ENCODE data around the gene SLC16A14.

Gene SLC16A14

DNA sequence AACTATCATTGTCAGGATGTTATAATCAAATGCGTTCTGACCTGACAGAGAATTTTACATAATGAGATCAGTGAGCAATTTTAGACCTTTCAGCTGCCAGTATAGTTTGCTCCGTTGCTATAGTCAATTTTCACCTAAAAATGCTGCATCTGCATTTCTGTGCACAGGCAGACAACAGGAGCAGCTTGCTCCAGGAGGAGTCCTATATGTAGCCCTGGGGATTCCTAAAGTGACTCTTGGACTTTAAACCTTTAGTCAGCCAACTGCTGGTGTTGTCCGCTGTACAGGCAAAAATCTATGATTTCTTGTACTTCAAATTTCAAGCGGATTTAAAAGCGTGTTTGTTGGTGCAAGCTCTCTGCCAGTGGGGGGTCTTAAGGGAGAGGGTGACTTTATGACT, 25.7 kb downstream of the SLC16A14 start:
- Histone ChIP-seq H3K36me3 (ENCODE audit: control insufficient read depth, insufficient read depth, low read length) (no peaks in the 10 kb centered on the region), H3K9me3 (ENCODE audit: control insufficient read depth, low read length) (no peaks in the 10 kb centered on the region), H3K27me3 (ENCODE audit: control insufficient read depth, insufficient read depth, low read length, poor library complexity, severe bottlenecking) (no peaks in the 10 kb centered on the region), H3K27ac (ENCODE audit: insufficient read depth, low read depth, low read length, poor library complexity, severe bottlenecking) (no peak overlapping the region), H3K4me1 (ENCODE audit: control insufficient read depth, insufficient read depth, low read length) (no peaks in the 10 kb centered on the region), H3K4me3 (ENCODE audit: insufficient read depth, low read depth, low read length) (no peak overlapping the region)
- 75 to 76% methylated on average over 5 of the region's 5 CpGs for WGBS, 2 experiments

DNA sequence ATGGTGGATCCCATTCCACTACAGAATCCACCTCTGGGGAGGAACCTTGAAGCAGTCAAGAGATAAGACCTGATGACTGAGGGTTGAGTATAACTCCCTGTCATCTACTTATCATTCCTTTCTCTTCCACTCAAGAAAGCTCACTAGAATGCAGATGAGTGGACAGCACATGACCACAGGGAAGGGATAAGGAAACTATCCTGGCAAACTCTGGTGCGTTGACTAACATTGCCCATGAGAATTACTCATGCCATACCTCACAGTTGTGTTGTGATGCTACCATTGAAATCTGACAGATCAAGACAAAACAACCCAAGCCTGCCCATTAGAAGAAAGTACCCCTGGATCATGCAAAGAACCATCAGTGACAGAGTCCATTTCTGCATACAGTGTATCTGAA, 26.5 kb downstream of the SLC16A14 start:
- no peaks in the 10 kb centered on the region for H3K36me3 ChIP-seq (ENCODE audit: control insufficient read depth, insufficient read depth, low read length)
- H3K27me3 ChIP-seq (ENCODE audit: control insufficient read depth, insufficient read depth, low read length, poor library complexity, severe bottlenecking), result no peaks in the 10 kb centered on the region
- H3K4me1 ChIP-seq (ENCODE audit: control insufficient read depth, insufficient read depth, low read length), result no peaks in the 10 kb centered on the region
- no peaks in the 10 kb centered on the region for H3K9me3 ChIP-seq (ENCODE audit: control insufficient read depth, low read length)
- H3K4me3 ChIP-seq (ENCODE audit: insufficient read depth, low read depth, low read length), result no peak overlapping the region
- H3K27ac ChIP-seq (ENCODE audit: insufficient read depth, low read depth, low read length, poor library complexity, severe bottlenecking), result no peak overlapping the region
- 94 to 100% methylated on average over 1 of the region's 1 CpG for WGBS, 2 experiments

DNA sequence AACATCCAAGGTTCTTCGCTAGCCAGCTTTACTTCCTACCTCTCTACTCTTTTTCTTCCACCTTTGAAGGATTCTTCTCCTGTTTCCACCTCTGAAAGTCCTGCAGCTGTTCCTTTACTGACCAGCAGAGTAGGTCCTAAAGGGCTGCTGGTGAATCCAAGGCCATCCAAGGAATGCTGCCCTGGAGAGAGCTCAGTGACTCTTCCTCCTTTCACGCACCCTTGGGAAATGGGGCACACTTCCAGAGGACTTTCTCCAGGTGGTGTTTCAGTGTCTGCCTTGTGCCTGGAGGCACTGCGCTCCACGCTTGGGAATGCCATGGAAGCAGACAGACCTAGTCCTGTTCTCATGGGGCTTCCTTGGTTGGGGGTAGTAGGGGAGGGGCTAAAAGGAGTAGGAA, 45.4 kb downstream of the SLC16A14 start:
- Histone ChIP-seq H3K27ac (ENCODE audit: insufficient read depth, low read depth, low read length, poor library complexity, severe bottlenecking) (no peak overlapping the region), H3K36me3 (ENCODE audit: control insufficient read depth, insufficient read depth, low read length) (no peaks in the 10 kb centered on the region), H3K9me3 (ENCODE audit: control insufficient read depth, low read length) (no peaks in the 10 kb centered on the region), H3K27me3 (ENCODE audit: control insufficient read depth, insufficient read depth, low read length, poor library complexity, severe bottlenecking) (no peaks in the 10 kb centered on the region), H3K4me3 (ENCODE audit: insufficient read depth, low read depth, low read length) (no peak overlapping the region), H3K4me1 (ENCODE audit: control insufficient read depth, insufficient read depth, low read length) (no peaks in the 10 kb centered on the region)
- 97% methylated on average over 4 of the region's 4 CpGs for WGBS, 2 experiments

DNA sequence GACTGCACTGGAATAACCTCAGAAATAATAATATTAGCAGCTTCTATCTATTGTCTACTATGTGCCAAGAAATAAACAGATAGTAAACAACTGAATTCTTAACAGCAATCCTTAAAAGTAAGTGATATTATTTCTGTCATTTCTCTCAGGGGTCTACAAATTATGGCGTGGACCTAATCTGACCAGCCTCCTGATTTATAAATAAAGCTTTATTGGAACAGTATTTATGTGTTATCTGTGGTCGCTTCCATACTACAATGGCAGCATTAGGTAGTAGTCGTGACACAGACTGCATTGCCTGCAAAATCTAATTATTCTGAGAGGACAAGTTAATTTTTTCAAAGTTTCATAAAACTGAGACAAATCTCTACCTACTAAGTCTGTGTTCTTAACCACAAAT, 49.0 kb downstream of the SLC16A14 start:
- H3K36me3 ChIP-seq (ENCODE audit: control insufficient read depth, insufficient read depth, low read length), result no peaks in the 10 kb centered on the region
- 85% methylated on average over 3 of the region's 3 CpGs for WGBS, 2 experiments
- H3K27ac ChIP-seq (ENCODE audit: insufficient read depth, low read depth, low read length, poor library complexity, severe bottlenecking), result no peak overlapping the region
- no peaks in the 10 kb centered on the region for H3K27me3 ChIP-seq (ENCODE audit: control insufficient read depth, insufficient read depth, low read length, poor library complexity, severe bottlenecking)
- no peak overlapping the region for H3K4me3 ChIP-seq (ENCODE audit: insufficient read depth, low read depth, low read length)
- H3K4me1 ChIP-seq (ENCODE audit: control insufficient read depth, insufficient read depth, low read length), result no peaks in the 10 kb centered on the region
- H3K9me3 ChIP-seq (ENCODE audit: control insufficient read depth, low read length), result no peaks in the 10 kb centered on the region

DNA sequence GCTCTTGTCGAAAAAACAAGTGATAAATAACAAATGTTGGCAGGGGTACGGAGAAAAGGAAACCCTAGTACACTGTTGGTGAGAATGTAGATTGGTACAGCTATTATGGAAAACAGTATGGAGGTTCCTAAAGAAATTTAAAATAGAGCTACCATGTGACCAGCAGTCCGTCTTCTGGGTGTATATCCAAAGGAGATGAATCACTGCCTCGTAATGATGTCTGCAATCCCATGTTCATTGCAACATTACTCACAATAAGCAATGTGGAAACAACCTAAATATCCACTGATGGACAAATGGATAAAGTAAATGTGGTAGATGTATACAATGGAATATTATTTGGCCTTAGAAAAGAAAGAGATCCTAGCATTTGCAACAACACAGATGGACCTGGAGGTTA, 50.6 kb downstream of the SLC16A14 start:
- no peaks in the 10 kb centered on the region for H3K36me3 ChIP-seq (ENCODE audit: control insufficient read depth, insufficient read depth, low read length)
- no peak overlapping the region for H3K4me3 ChIP-seq (ENCODE audit: insufficient read depth, low read depth, low read length)
- 93 to 98% methylated on average over 4 of the region's 4 CpGs for WGBS, 2 experiments
- no peaks in the 10 kb centered on the region for H3K9me3 ChIP-seq (ENCODE audit: control insufficient read depth, low read length)
- H3K27ac ChIP-seq (ENCODE audit: insufficient read depth, low read depth, low read length, poor library complexity, severe bottlenecking), result no peak overlapping the region
- no peaks in the 10 kb centered on the region for H3K27me3 ChIP-seq (ENCODE audit: control insufficient read depth, insufficient read depth, low read length, poor library complexity, severe bottlenecking)
- H3K4me1 ChIP-seq (ENCODE audit: control insufficient read depth, insufficient read depth, low read length), result no peaks in the 10 kb centered on the region

DNA sequence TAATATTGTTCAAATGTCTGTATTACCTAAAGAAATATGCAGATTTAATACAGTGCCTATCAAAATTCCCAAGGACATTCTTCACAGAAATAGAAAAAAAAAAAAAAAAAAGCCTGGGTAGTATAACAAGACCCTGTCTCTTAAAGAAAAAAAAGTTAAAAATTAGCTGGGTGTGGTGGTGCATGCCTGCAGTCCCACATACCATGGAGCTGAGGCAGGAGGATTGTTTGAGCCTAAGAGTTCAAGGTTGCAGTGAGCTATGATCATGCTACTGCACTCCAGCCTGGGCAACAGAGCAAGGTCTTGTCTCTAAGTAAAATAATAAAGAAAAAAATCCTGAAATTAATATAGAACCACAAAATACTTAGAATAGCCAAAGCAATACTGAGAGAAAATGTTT, 51.9 kb downstream of the SLC16A14 start:
- no peaks in the 10 kb centered on the region for H3K9me3 ChIP-seq (ENCODE audit: control insufficient read depth, low read length)
- no peaks in the 10 kb centered on the region for H3K36me3 ChIP-seq (ENCODE audit: control insufficient read depth, insufficient read depth, low read length)
- no peak overlapping the region for H3K27ac ChIP-seq (ENCODE audit: insufficient read depth, low read depth, low read length, poor library complexity, severe bottlenecking)
- no peak overlapping the region for H3K4me3 ChIP-seq (ENCODE audit: insufficient read depth, low read depth, low read length)
- H3K27me3 ChIP-seq (ENCODE audit: control insufficient read depth, insufficient read depth, low read length, poor library complexity, severe bottlenecking), result no peaks in the 10 kb centered on the region
- no peaks in the 10 kb centered on the region for H3K4me1 ChIP-seq (ENCODE audit: control insufficient read depth, insufficient read depth, low read length)

DNA sequence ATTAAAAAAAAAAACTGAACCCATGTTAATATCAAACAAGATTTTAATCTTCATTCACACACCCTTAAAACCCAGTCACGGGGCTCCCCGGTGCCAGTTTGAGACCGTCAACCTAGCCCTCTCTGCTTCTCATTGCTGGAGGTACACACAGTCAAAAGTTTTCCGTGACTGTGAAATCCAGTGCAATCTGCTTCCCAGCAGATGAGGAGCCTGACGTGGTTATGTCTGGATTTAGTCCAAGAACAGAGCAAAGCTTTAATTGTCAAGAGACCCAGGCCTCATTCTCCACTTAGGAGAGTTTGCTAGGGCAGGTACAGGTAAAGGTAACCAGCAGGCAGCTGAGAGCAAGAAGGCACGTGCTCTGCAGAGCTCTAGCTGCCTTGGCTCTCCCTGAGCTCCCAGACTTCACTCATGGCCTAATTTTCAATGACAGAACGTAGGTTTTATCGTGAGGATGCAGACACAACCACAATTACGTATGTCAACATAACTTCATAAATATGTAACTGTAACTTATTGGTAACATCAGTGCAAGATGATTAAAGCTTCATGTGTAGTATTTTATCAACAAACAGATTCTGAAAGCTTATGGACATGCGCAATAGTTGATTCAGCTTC, 56.3 kb downstream of the SLC16A14 start:
- H3K27me3 ChIP-seq (ENCODE audit: control insufficient read depth, insufficient read depth, low read length, poor library complexity, severe bottlenecking), result no peaks in the 10 kb centered on the region
- 93 to 94% methylated on average over 8 to 9 of the region's 10 CpGs for whole genome bisulfite sequencing, 2 experiments
- H3K36me3 ChIP-seq (ENCODE audit: control insufficient read depth, insufficient read depth, low read length), result no peaks in the 10 kb centered on the region
- H3K27ac ChIP-seq (ENCODE audit: insufficient read depth, low read depth, low read length, poor library complexity, severe bottlenecking), result no peak overlapping the region
- no peak overlapping the region for H3K4me3 ChIP-seq (ENCODE audit: insufficient read depth, low read depth, low read length)
- no peaks in the 10 kb centered on the region for H3K4me1 ChIP-seq (ENCODE audit: control insufficient read depth, insufficient read depth, low read length)
- H3K9me3 ChIP-seq (ENCODE audit: control insufficient read depth, low read length), result no peaks in the 10 kb centered on the region

DNA sequence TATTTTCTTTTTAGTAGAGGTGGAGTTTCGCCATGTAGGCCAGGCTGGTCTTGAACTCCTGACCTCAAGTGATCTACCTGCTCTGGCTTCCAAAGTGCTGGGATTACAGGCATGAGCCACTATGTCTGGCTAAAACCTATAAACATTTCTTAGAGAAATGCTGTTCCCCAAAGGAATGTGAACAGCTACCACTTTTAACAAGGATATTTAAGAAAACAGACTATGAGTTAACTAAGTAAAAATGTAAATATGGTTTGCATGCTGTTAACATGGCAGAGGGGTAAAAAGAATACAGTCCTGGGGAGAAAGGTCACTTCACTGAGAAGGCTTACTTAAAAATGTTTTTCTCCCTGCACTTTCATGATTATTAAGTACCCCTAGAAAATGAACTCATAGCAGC, 57.1 kb downstream of the SLC16A14 start:
- Histone ChIP-seq H3K9me3 (ENCODE audit: control insufficient read depth, low read length) (no peaks in the 10 kb centered on the region), H3K27me3 (ENCODE audit: control insufficient read depth, insufficient read depth, low read length, poor library complexity, severe bottlenecking) (no peaks in the 10 kb centered on the region), H3K36me3 (ENCODE audit: control insufficient read depth, insufficient read depth, low read length) (no peaks in the 10 kb centered on the region), H3K4me3 (ENCODE audit: insufficient read depth, low read depth, low read length) (no peak overlapping the region), H3K27ac (ENCODE audit: insufficient read depth, low read depth, low read length, poor library complexity, severe bottlenecking) (no peak overlapping the region), H3K4me1 (ENCODE audit: control insufficient read depth, insufficient read depth, low read length) (no peaks in the 10 kb centered on the region)
- 79 to 83% methylated on average over 1 of the region's 1 CpG for WGBS, 2 experiments

DNA sequence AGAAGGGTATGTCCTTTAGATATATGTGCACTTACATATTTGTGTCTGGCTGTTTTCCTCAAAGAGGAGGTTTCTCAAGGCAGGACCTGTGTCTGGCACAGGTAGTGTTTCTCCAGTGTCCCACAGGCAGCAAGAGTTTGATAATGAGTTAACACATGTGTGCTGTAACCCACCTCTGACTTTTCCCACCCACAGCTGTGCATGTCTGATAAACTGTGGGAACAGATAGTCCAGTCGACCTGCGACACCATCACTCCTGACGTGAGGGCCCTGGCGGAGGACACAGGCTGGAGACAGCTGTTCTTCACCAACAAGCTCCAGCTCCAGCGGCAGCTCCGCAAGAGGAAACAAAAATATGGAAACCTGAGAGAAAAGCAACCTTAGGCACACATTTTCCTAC, 58.2 kb downstream of the SLC16A14 start:
- WGBS, 2 experiments, result 93 to 95% methylated on average over 6 of the region's 6 CpGs
- no peak overlapping the region for H3K4me3 ChIP-seq (ENCODE audit: insufficient read depth, low read depth, low read length)

DNA sequence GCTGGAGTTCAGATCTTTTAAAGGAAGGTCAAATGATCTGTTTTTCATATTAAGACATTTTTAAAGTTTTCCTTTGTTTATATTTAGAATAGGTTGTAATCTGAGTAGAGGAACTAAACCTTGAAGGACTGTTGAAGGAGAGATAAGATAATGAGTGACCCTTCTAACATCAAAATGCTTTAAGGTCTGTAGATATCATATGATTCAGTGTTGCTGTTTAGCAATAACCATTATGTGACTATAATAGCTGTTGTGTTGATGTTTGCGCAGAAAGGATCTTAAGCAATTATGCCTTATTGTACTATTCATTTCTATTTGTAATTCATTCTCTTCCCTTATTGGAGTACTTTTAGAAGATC, 60.0 kb downstream of the SLC16A14 start:
- Histone ChIP-seq H3K4me1 (ENCODE audit: control insufficient read depth, insufficient read depth, low read length) (no peaks in the 10 kb centered on the region), H3K9me3 (ENCODE audit: control insufficient read depth, low read length) (no peaks in the 10 kb centered on the region), H3K4me3 (ENCODE audit: insufficient read depth, low read depth, low read length) (no peak overlapping the region), H3K27me3 (ENCODE audit: control insufficient read depth, insufficient read depth, low read length, poor library complexity, severe bottlenecking) (no peaks in the 10 kb centered on the region), H3K36me3 (ENCODE audit: control insufficient read depth, insufficient read depth, low read length) (no peaks in the 10 kb centered on the region), H3K27ac (ENCODE audit: insufficient read depth, low read depth, low read length, poor library complexity, severe bottlenecking) (no peak overlapping the region)
- no CpG with 5 or more reads among the region's 1 CpG for WGBS, 2 experiments

More for the DNA sequence above, 58.2 kb downstream of the SLC16A14 start:
- no peaks in the 10 kb centered on the region for H3K36me3 ChIP-seq (ENCODE audit: control insufficient read depth, insufficient read depth, low read length)
- H3K4me1 ChIP-seq (ENCODE audit: control insufficient read depth, insufficient read depth, low read length), result no peaks in the 10 kb centered on the region
- no peaks in the 10 kb centered on the region for H3K27me3 ChIP-seq (ENCODE audit: control insufficient read depth, insufficient read depth, low read length, poor library complexity, severe bottlenecking)
- no peaks in the 10 kb centered on the region for H3K9me3 ChIP-seq (ENCODE audit: control insufficient read depth, low read length)
- no peak overlapping the region for H3K27ac ChIP-seq (ENCODE audit: insufficient read depth, low read depth, low read length, poor library complexity, severe bottlenecking)
